ENCODE data around the gene COA1. TPM values are rescaled to one million over a fixed set of nuclear protein-coding genes. Genes with fewer than 3 reads are reported as not detected.
"Not testable (repeated sequence)": the region's sequence is repeated elsewhere in the genome, so short reads cannot be mapped to it uniquely, and the experiment has no call there.

Gene COA1
- total RNA-seq, 4 donors from 2014 or later, result 34.0 to 84.2 (median 54.4) TPM

GRCh38 chr7:43711503-43711902 lies 17.8 kb downstream of the COA1 start:
- H3K27ac ChIP-seq, result no peak overlapping the region
- TF ChIP-seq CTCF (IDR thresholded peaks at IDR 0.05) (no peak), POLR2A (IDR thresholded peaks at IDR 0.05) (no peak)
- no peaks in the 10 kb centered on the region for H3K4me1 ChIP-seq
- no peak overlapping the region for H3K4me3 ChIP-seq
- H3K9me3 ChIP-seq, result no peaks in the 10 kb centered on the region
- H3K36me3 ChIP-seq, result no peaks in the 10 kb centered on the region
- DNase-seq, result no peak
- H3K27me3 ChIP-seq, result no peaks in the 10 kb centered on the region

- not testable (repeated sequence) for H3K4me3 ChIP-seq, DNase-seq, H3K36me3 ChIP-seq, H3K27me3 ChIP-seq, H3K4me1 ChIP-seq, H3K9me3 ChIP-seq, H3K27ac ChIP-seq
Measured at GRCh38 chr7:43708055-43708454, 21.3 kb downstream of the COA1 start.

GRCh38 chr7:43703573-43703972 lies 25.8 kb downstream of the COA1 start:
- DNase-seq, result no peak
- no peak overlapping the region for H3K27ac ChIP-seq
- H3K4me1 ChIP-seq, result no peaks in the 10 kb centered on the region
- no peaks in the 10 kb centered on the region for H3K36me3 ChIP-seq
- TF ChIP-seq POLR2A (IDR thresholded peaks at IDR 0.05) (no peak), CTCF (IDR thresholded peaks at IDR 0.05) (no peak)
- H3K9me3 ChIP-seq, result no peaks in the 10 kb centered on the region
- no peak overlapping the region for H3K4me3 ChIP-seq
- no peaks in the 10 kb centered on the region for H3K27me3 ChIP-seq

- TF ChIP-seq CTCF (IDR thresholded peaks at IDR 0.05), result no peak
- TF ChIP-seq POLR2A (IDR thresholded peaks at IDR 0.05), result no peak
- no peaks in the 10 kb centered on the region for H3K9me3 ChIP-seq
- no peak for DNase-seq
- no peaks in the 10 kb centered on the region for H3K4me1 ChIP-seq
- H3K27ac ChIP-seq, result no peak overlapping the region
- H3K4me3 ChIP-seq, result no peak overlapping the region
- H3K36me3 ChIP-seq, result no peaks in the 10 kb centered on the region
- H3K27me3 ChIP-seq, result no peaks in the 10 kb centered on the region
Measured at GRCh38 chr7:43702974-43703373, 26.3 kb downstream of the COA1 start.

- no peaks in the 10 kb centered on the region for H3K27me3 ChIP-seq
- no peak overlapping the region for H3K27ac ChIP-seq
- no peaks in the 10 kb centered on the region for H3K4me1 ChIP-seq
- TF ChIP-seq POLR2A (IDR thresholded peaks at IDR 0.05) (no peak), CTCF (IDR thresholded peaks at IDR 0.05) (no peak)
- H3K36me3 ChIP-seq, result no peaks in the 10 kb centered on the region
- H3K9me3 ChIP-seq, result no peaks in the 10 kb centered on the region
- no peak for DNase-seq
- H3K4me3 ChIP-seq, result no peak overlapping the region
Measured at GRCh38 chr7:43701929-43702328, 27.4 kb downstream of the COA1 start.

- Histone ChIP-seq H3K9me3 (no peaks in the 10 kb centered on the region), H3K4me3 (no peak overlapping the region), H3K27me3 (no peaks in the 10 kb centered on the region), H3K4me1 (no peaks in the 10 kb centered on the region), H3K36me3 (no peaks in the 10 kb centered on the region), H3K27ac (no peak overlapping the region)
- no peak for DNase-seq
- TF ChIP-seq CTCF (IDR thresholded peaks at IDR 0.05), result no peak
- no peak for TF ChIP-seq POLR2A (IDR thresholded peaks at IDR 0.05)
Measured at GRCh38 chr7:43701500-43701854, 27.8 kb downstream of the COA1 start.

All from Peyer's patch (tissue), 4 donors.